ENCODE data around the gene GPR153. TPM values are rescaled to one million over a fixed set of nuclear protein-coding genes. Genes with fewer than 3 reads are reported as not detected.

The GPR153 gene
- total RNA-seq, 1 experiment from 2014 or later: 6.1 TPM

- TF ChIP-seq, protein P1, sequence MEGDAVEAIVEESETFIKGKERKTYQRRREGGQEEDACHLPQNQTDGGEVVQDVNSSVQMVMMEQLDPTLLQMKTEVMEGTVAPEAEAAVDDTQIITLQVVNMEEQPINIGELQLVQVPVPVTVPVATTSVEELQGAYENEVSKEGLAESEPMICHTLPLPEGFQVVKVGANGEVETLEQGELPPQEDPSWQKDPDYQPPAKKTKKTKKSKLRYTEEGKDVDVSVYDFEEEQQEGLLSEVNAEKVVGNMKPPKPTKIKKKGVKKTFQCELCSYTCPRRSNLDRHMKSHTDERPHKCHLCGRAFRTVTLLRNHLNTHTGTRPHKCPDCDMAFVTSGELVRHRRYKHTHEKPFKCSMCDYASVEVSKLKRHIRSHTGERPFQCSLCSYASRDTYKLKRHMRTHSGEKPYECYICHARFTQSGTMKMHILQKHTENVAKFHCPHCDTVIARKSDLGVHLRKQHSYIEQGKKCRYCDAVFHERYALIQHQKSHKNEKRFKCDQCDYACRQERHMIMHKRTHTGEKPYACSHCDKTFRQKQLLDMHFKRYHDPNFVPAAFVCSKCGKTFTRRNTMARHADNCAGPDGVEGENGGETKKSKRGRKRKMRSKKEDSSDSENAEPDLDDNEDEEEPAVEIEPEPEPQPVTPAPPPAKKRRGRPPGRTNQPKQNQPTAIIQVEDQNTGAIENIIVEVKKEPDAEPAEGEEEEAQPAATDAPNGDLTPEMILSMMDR (IDR thresholded peaks at IDR 0.05 in 2 of 3, conservative IDR thresholded peaks at IDR 0.05 in 1 of 3; ENCODE audit: borderline replicate concordance in 1 of 3, insufficient read depth in 1 of 3, low read depth in 2 of 3, low read length in 2 of 3): no peak
These were observed 26.6 kb upstream of the GPR153 start (continued) for GRCh38 chr1:6287431-6287886.

- intact Hi-C loops (cut with micrococcal nuclease): no loop called here
- ChIA-PET POLR2A (no interaction called here), RAD21 (ENCODE audit: low non-redundant PET in 1 of 2, low total read pairs in 2 of 2, uncharacterized antibody in 2 of 2, unreplicated experiment in 2 of 2) (no interaction called here), CTCF (no interaction called here)
- no TSS peak for BruUV-seq (replicated peaks)
- no peak overlapping the region for H3K4me3 ChIP-seq (replicated peaks in 1 of 2; ENCODE audit: low read depth in 1 of 2, low read length in 2 of 2)
- no peak overlapping the region for H3K4me2 ChIP-seq (ENCODE audit: low read length)
- no peak for TF ChIP-seq ZFX (IDR thresholded peaks at IDR 0.05)
- no peak for TF ChIP-seq SIN3A (IDR thresholded peaks at IDR 0.05; ENCODE audit: low read depth)
- no peak for TF ChIP-seq RAD21 (IDR thresholded peaks at IDR 0.05; ENCODE audit: low read depth)
- no peak for TF ChIP-seq ELF1 (IDR thresholded peaks at IDR 0.05; ENCODE audit: borderline replicate concordance, low read depth)
- TF ChIP-seq TCF7L2 (IDR thresholded peaks at IDR 0.05; ENCODE audit: borderline replicate concordance, extremely low read depth, insufficient read depth, insufficient read length): no peak
- TF ChIP-seq ATF3 (IDR thresholded peaks at IDR 0.05): no peak
- TF ChIP-seq POLR2AphosphoS5 (IDR thresholded peaks at IDR 0.05; ENCODE audit: low read depth, low read length): no peak
- TF ChIP-seq EGR1 (IDR thresholded peaks at IDR 0.05; ENCODE audit: low read depth): no peak
- TF ChIP-seq, protein P2, sequence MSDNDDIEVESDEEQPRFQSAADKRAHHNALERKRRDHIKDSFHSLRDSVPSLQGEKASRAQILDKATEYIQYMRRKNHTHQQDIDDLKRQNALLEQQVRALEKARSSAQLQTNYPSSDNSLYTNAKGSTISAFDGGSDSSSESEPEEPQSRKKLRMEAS (IDR thresholded peaks at IDR 0.05): no peak
- TF ChIP-seq CEBPB (IDR thresholded peaks at IDR 0.05; ENCODE audit: low read depth): no peak
- TF ChIP-seq YY1 (IDR thresholded peaks at IDR 0.05; ENCODE audit: extremely low read depth, insufficient replicate concordance, low read depth, low read length): no peak
- no peak for TF ChIP-seq POLR2A (IDR thresholded peaks at IDR 0.05; ENCODE audit: borderline replicate concordance, extremely low read depth, insufficient read depth, insufficient read length)
- no peak for TF ChIP-seq SP1 (IDR thresholded peaks at IDR 0.05; ENCODE audit: low read depth)
- no peak for TF ChIP-seq JUND (IDR thresholded peaks at IDR 0.05)
- TF ChIP-seq EZH2 (IDR thresholded peaks at IDR 0.05): no peak
- no peak for TF ChIP-seq CBX3 (IDR thresholded peaks at IDR 0.05; ENCODE audit: low read depth)
- DNase-seq (ENCODE audit: low read depth, low spot score) (no peak), ATAC-seq (no peak)
- no peak overlapping the region for H3K27ac ChIP-seq (ENCODE audit: low read depth, low read length)
- H2AFZ ChIP-seq (ENCODE audit: low read depth, low read length, poor library complexity, severe bottlenecking): no peak overlapping the region
- H3K36me3 ChIP-seq (ENCODE audit: control insufficient read depth in 1 of 2, insufficient read depth in 2 of 2, low read length in 2 of 2): no peaks in the 10 kb centered on the region
- H3K4me1 ChIP-seq (ENCODE audit: control insufficient read depth in 1 of 2, insufficient read depth in 2 of 2, low read length in 2 of 2): no peaks in the 10 kb centered on the region
- H3K9ac ChIP-seq (ENCODE audit: low read length): no peak overlapping the region
- H3K9me3 ChIP-seq (ENCODE audit: control insufficient read depth in 1 of 2, insufficient read depth in 1 of 2, low read depth in 1 of 2, low read length in 2 of 2): no peaks in the 10 kb centered on the region
- no peaks in the 10 kb centered on the region for H3K9me2 ChIP-seq (ENCODE audit: insufficient read depth)
- H3K27me3 ChIP-seq (ENCODE audit: insufficient read depth, low read length): no peaks in the 10 kb centered on the region
- no peaks in the 10 kb centered on the region for H4K20me1 ChIP-seq (ENCODE audit: insufficient read depth)
- H3K79me2 ChIP-seq (ENCODE audit: insufficient read depth, low read length): no peaks in the 10 kb centered on the region
These were observed 26.1 kb upstream of the GPR153 start for GRCh38 chr1:6287029-6287428.
